ENCODE results near the gene COTL1. TPM values are rescaled to one million over a fixed set of nuclear protein-coding genes. Genes with fewer than 3 reads are reported as not detected.

The COTL1 gene
- polyA plus RNA-seq, 1 of the 3 experiments (the other 2 are of a cell fraction) = 91.6 TPM

- no peak overlapping the region for H3K27ac ChIP-seq (ENCODE audit: low read depth in 2 of 2, low read length in 1 of 2)
- H3K79me2 ChIP-seq (ENCODE audit: insufficient read depth) = peaks cover 63% of the 10 kb centered on the region
- 47% methylated on average over 10 of the region's 13 CpGs for WGBS (ENCODE audit: low lambda C conversion rate)
- no peak for DNase-seq
- peak; percentile 79 for TF ChIP-seq MAX (IDR thresholded peaks at IDR 0.05; ENCODE audit: low read depth)
- no peak for TF ChIP-seq TEAD4 (IDR thresholded peaks at IDR 0.05; ENCODE audit: borderline replicate concordance, insufficient read depth)
- no peak overlapping the region for H2AFZ ChIP-seq (ENCODE audit: low read depth)
- peaks cover 52% of the 10 kb centered on the region for H4K20me1 ChIP-seq (ENCODE audit: insufficient read depth)
- no peaks in the 10 kb centered on the region for H3K27me3 ChIP-seq (ENCODE audit: insufficient read depth)
- H3K4me3 ChIP-seq (ENCODE audit: low read depth in 2 of 2, low read length in 1 of 2) = peak overlapping the region; percentile 68 to 83; a peak in 3 of 4 replicates
- CTCF ChIA-PET = interaction anchor here (1.2 to 1.5 kb wide), 4 partner anchors 106 to 122 kb away, joined by 3 to 5 read pairs (median 4); no protein-coding TSS in a partner anchor
- H3K36me3 ChIP-seq (replicated peaks in 1 of 2; ENCODE audit: control insufficient read depth in 1 of 2, insufficient read depth in 2 of 2, low read length in 1 of 2) = peaks cover 0 to 13% of the 10 kb centered on the region in 2 experiments
- H3K4me2 ChIP-seq = peak overlapping the region; percentile 97
- H3K9me2 ChIP-seq = no peaks in the 10 kb centered on the region
- peaks cover 10% of the 10 kb centered on the region for H3F3A ChIP-seq (replicated peaks; ENCODE audit: insufficient read depth)
- POLR2A ChIA-PET = no interaction called here
- H3K4me1 ChIP-seq (ENCODE audit: control insufficient read depth in 1 of 2, insufficient read depth in 2 of 2, low read depth in 1 of 2, low read length in 1 of 2) = peaks cover 17 to 29% of the 10 kb centered on the region in 2 experiments
- no peaks in the 10 kb centered on the region for H3K9me3 ChIP-seq
- H3K9ac ChIP-seq = peak overlapping the region; percentile 74
Observed at GRCh38 chr16:84616515-84616914, 1.4 kb downstream of the COTL1 start.

- Histone ChIP-seq H3K9ac (no peak overlapping the region), H3K9me2 (no peaks in the 10 kb centered on the region), H3K4me2 (peak overlapping the region; percentile 97), H3K27ac (ENCODE audit: low read depth in 2 of 2, low read length in 1 of 2) (no peak overlapping the region), H3F3A (replicated peaks; ENCODE audit: insufficient read depth) (peaks cover 10% of the 10 kb centered on the region), H3K36me3 (replicated peaks in 1 of 2; ENCODE audit: control insufficient read depth in 1 of 2, insufficient read depth in 2 of 2, low read length in 1 of 2) (peaks cover 0 to 13% of the 10 kb centered on the region in 2 experiments), H2AFZ (ENCODE audit: low read depth) (no peak overlapping the region), H3K4me3 (ENCODE audit: low read depth in 2 of 2, low read length in 1 of 2) (peak overlapping the region in 1 of 2 experiments; percentile 83; a peak in 1 of 4 replicates), H4K20me1 (ENCODE audit: insufficient read depth) (peaks cover 61% of the 10 kb centered on the region), H3K27me3 (ENCODE audit: insufficient read depth) (no peaks in the 10 kb centered on the region), H3K9me3 (no peaks in the 10 kb centered on the region), H3K4me1 (ENCODE audit: control insufficient read depth in 1 of 2, insufficient read depth in 2 of 2, low read depth in 1 of 2, low read length in 1 of 2) (peaks cover 26 to 37% of the 10 kb centered on the region in 2 experiments), H3K79me2 (ENCODE audit: insufficient read depth) (peaks cover 76% of the 10 kb centered on the region)
- DNase-seq = no peak
- 97% methylated on average over 20 of the region's 20 CpGs for WGBS (ENCODE audit: low lambda C conversion rate)
- CTCF ChIA-PET = interaction anchor here (0.5 to 2.0 kb wide), 6 partner anchors 104 to 354 kb away, joined by 3 to 7 read pairs (median 4); no protein-coding TSS in a partner anchor
- no peak for TF ChIP-seq EZH2phosphoT487 (IDR thresholded peaks at IDR 0.05; ENCODE audit: borderline replicate concordance, low read depth)
- no peak for TF ChIP-seq YY1 (IDR thresholded peaks at IDR 0.05; ENCODE audit: low read depth)
- TF ChIP-seq CHD2 (IDR thresholded peaks at IDR 0.05; ENCODE audit: low read length, partially characterized antibody) = no peak
- no peak for TF ChIP-seq RCOR1 (IDR thresholded peaks at IDR 0.05; ENCODE audit: low read length)
- TF ChIP-seq USF2 (IDR thresholded peaks at IDR 0.05; ENCODE audit: borderline replicate concordance, low read depth, low read length) = no peak
- POLR2A ChIA-PET = no interaction called here
Observed at GRCh38 chr16:84614968-84615813, 2.7 kb downstream of the COTL1 start.

- no peaks in the 10 kb centered on the region for H3K27me3 ChIP-seq (ENCODE audit: insufficient read depth)
- H3K9ac ChIP-seq = no peak overlapping the region
- H3K79me2 ChIP-seq (ENCODE audit: insufficient read depth) = peaks cover 82% of the 10 kb centered on the region
- no peaks in the 10 kb centered on the region for H3K9me2 ChIP-seq
- DNase-seq = no peak
- ChIA-PET CTCF (interaction anchor here (0.9 to 2.0 kb wide), 5 partner anchors 8 to 127 kb away, joined by 3 to 9 read pairs (median 3); no protein-coding TSS in a partner anchor), POLR2A (no interaction called here)
- no peak overlapping the region for H3K27ac ChIP-seq (ENCODE audit: low read depth in 2 of 2, low read length in 1 of 2)
- H3K4me2 ChIP-seq = 0 out of 2 replicates have a peak overlapping the region, but pooled peaks have one; percentile 97
- peaks cover 26 to 32% of the 10 kb centered on the region in 2 experiments for H3K4me1 ChIP-seq (ENCODE audit: control insufficient read depth in 1 of 2, insufficient read depth in 2 of 2, low read depth in 1 of 2, low read length in 1 of 2)
- H3K9me3 ChIP-seq = no peaks in the 10 kb centered on the region
- H3K36me3 ChIP-seq (replicated peaks in 1 of 2; ENCODE audit: control insufficient read depth in 1 of 2, insufficient read depth in 2 of 2, low read length in 1 of 2) = peaks cover 0 to 13% of the 10 kb centered on the region in 2 experiments
- WGBS (ENCODE audit: low lambda C conversion rate) = 93% methylated on average over 3 of the region's 3 CpGs
- H3K4me3 ChIP-seq (ENCODE audit: low read depth in 2 of 2, low read length in 1 of 2) = no peak overlapping the region
- H4K20me1 ChIP-seq (ENCODE audit: insufficient read depth) = peaks cover 64% of the 10 kb centered on the region
- H3F3A ChIP-seq (replicated peaks; ENCODE audit: insufficient read depth) = peaks cover 8% of the 10 kb centered on the region
- no peak overlapping the region for H2AFZ ChIP-seq (ENCODE audit: low read depth)
- TF ChIP-seq NRF1 (IDR thresholded peaks at IDR 0.05; ENCODE audit: low read depth, low read length) (no peak), POLR2AphosphoS5 (IDR thresholded peaks at IDR 0.05; ENCODE audit: low read depth, low read length) (no peak), REST (IDR thresholded peaks at IDR 0.05; ENCODE audit: low read depth, low read length) (no peak), IRF3 (IDR thresholded peaks at IDR 0.05; ENCODE audit: low read depth, low read length) (no peak), SIN3A (IDR thresholded peaks at IDR 0.05; ENCODE audit: borderline replicate concordance, low read depth, low read length) (no peak)
Observed at GRCh38 chr16:84614623-84614967, 3.3 kb downstream of the COTL1 start.

Data from SK-N-SH (cell line).